ENCODE results near the gene FYN.

Gene FYN

GRCh38 chr6:111870051-111870741 lies 3.1 kb downstream of the FYN start:
- no peak for TF ChIP-seq CTCF (IDR thresholded peaks at IDR 0.05; ENCODE audit: poor library complexity, severe bottlenecking)
- Histone ChIP-seq H3K9me3 (ENCODE audit: severe bottlenecking) (no peaks in the 10 kb centered on the region), H3K27ac (ENCODE audit: poor library complexity, severe bottlenecking) (no peak overlapping the region), H3K4me3 (ENCODE audit: severe bottlenecking) (no peak overlapping the region), H3K36me3 (ENCODE audit: low read depth) (no peaks in the 10 kb centered on the region), H3K27me3 (ENCODE audit: insufficient read depth, poor library complexity, severe bottlenecking) (no peaks in the 10 kb centered on the region), H3K4me1 (ENCODE audit: insufficient read depth, poor library complexity, severe bottlenecking) (peaks cover 7% of the 10 kb centered on the region)
- ATAC-seq (ENCODE audit: low read depth) (no peak), DNase-seq (ENCODE audit: low spot score) (no peak)

GRCh38 chr6:111866857-111867256 lies 6.4 kb downstream of the FYN start:
- no peak for DNase-seq (ENCODE audit: low spot score)
- no peaks in the 10 kb centered on the region for H3K9me3 ChIP-seq (ENCODE audit: severe bottlenecking)
- no peak overlapping the region for H3K4me3 ChIP-seq (ENCODE audit: severe bottlenecking)
- H3K36me3 ChIP-seq (ENCODE audit: low read depth), result no peaks in the 10 kb centered on the region
- peaks cover 6% of the 10 kb centered on the region for H3K4me1 ChIP-seq (ENCODE audit: insufficient read depth, poor library complexity, severe bottlenecking)
- TF ChIP-seq CTCF (IDR thresholded peaks at IDR 0.05; ENCODE audit: poor library complexity, severe bottlenecking), result no peak
- no peaks in the 10 kb centered on the region for H3K27me3 ChIP-seq (ENCODE audit: insufficient read depth, poor library complexity, severe bottlenecking)
- no peak for ATAC-seq (ENCODE audit: low read depth)
- H3K27ac ChIP-seq (ENCODE audit: poor library complexity, severe bottlenecking), result no peak overlapping the region

- H3K9me3 ChIP-seq (ENCODE audit: severe bottlenecking), result no peaks in the 10 kb centered on the region
- H3K27me3 ChIP-seq (ENCODE audit: insufficient read depth, poor library complexity, severe bottlenecking), result no peaks in the 10 kb centered on the region
- DNase-seq (ENCODE audit: low spot score) (no peak), ATAC-seq (ENCODE audit: low read depth) (no peak)
- no peak overlapping the region for H3K27ac ChIP-seq (ENCODE audit: poor library complexity, severe bottlenecking)
- no peaks in the 10 kb centered on the region for H3K4me1 ChIP-seq (ENCODE audit: insufficient read depth, poor library complexity, severe bottlenecking)
- no peak for TF ChIP-seq CTCF (IDR thresholded peaks at IDR 0.05; ENCODE audit: poor library complexity, severe bottlenecking)
- H3K4me3 ChIP-seq (ENCODE audit: severe bottlenecking), result no peak overlapping the region
- no peaks in the 10 kb centered on the region for H3K36me3 ChIP-seq (ENCODE audit: low read depth)
Measured at GRCh38 chr6:111865909-111866546, 7.2 kb downstream of the FYN start.

- no peaks in the 10 kb centered on the region for H3K4me1 ChIP-seq (ENCODE audit: insufficient read depth, poor library complexity, severe bottlenecking)
- ATAC-seq (ENCODE audit: low read depth), result no peak
- no peak for DNase-seq (ENCODE audit: low spot score)
- no peak for TF ChIP-seq CTCF (IDR thresholded peaks at IDR 0.05; ENCODE audit: poor library complexity, severe bottlenecking)
- H3K36me3 ChIP-seq (ENCODE audit: low read depth), result no peaks in the 10 kb centered on the region
- no peak overlapping the region for H3K4me3 ChIP-seq (ENCODE audit: severe bottlenecking)
- H3K27me3 ChIP-seq (ENCODE audit: insufficient read depth, poor library complexity, severe bottlenecking), result no peaks in the 10 kb centered on the region
- H3K9me3 ChIP-seq (ENCODE audit: severe bottlenecking), result no peaks in the 10 kb centered on the region
- no peak overlapping the region for H3K27ac ChIP-seq (ENCODE audit: poor library complexity, severe bottlenecking)
Measured at GRCh38 chr6:111865049-111865585, 8.1 kb downstream of the FYN start.

Data from RWPE2 (cell line).